HG03432 (cell line): ENCODE data around the gene KCNF1.

ENCODE experiments used
- ATAC-seq: cut with Tn5 transposase; IDR thresholded peaks from one replicate; pipeline ENCODE4 v1.9.1; 2021; ENCODE audit warnings: mild to moderate bottlenecking, moderate library complexity; ENCODE audit not compliant: unreplicated experiment

KCNF1 gene

GRCh38 chr2:10960606-10961489 lies 49.1 kb downstream of the KCNF1 start:
- ATAC-seq = no peak

- ATAC-seq = no peak
Observed at GRCh38 chr2:10961490-10961875, 49.7 kb downstream of the KCNF1 start.

- ATAC-seq = no peak
Observed at GRCh38 chr2:10962004-10962403, 50.3 kb downstream of the KCNF1 start.

GRCh38 chr2:10963155-10963554 lies 51.4 kb downstream of the KCNF1 start:
- no peak for ATAC-seq
